ENCODE data around the gene CABLES1. TPM values are rescaled to one million over a fixed set of nuclear protein-coding genes. Genes with fewer than 3 reads are reported as not detected.
"Not testable (repeated sequence)": the region's sequence is repeated elsewhere in the genome, so short reads cannot be mapped to it uniquely, and the experiment has no call there.

The CABLES1 gene
- total RNA-seq, 1 experiment from 2014 or later = 11.8 TPM

DNA sequence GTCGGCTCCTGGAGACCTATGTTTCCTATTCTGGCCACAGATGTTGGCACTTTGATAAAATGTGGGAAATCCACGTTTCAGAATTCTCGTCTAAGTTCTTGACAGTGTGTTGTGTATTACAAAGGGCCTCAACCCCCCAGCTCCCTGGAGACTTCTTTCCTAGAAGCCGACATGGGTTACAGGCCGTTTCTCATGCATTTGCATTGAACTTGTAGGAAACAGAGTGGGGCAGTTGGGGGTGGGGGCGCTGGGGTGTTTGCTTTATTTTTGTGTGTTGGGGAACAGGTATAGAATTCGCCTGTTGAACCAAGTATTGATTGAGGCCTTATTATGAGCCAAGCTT is 104.0 kb downstream of the CABLES1 start:
- TF ChIP-seq EZH2 (IDR thresholded peaks at IDR 0.05; ENCODE audit: low read depth) = no peak
- Histone ChIP-seq H4K20me1 (ENCODE audit: insufficient read depth) (no peaks in the 10 kb centered on the region), H3K4me3 (no peak overlapping the region), H3K9me3 (ENCODE audit: insufficient read depth, low read depth) (no peaks in the 10 kb centered on the region), H3K27me3 (ENCODE audit: insufficient read depth, low read depth) (no peaks in the 10 kb centered on the region), H3K4me2 (no peak overlapping the region), H3K9me2 (ENCODE audit: insufficient read depth) (no peaks in the 10 kb centered on the region), H3K36me3 (ENCODE audit: low read depth) (no peaks in the 10 kb centered on the region), H3K79me2 (ENCODE audit: low read depth) (no peaks in the 10 kb centered on the region), H3K27ac (no peak overlapping the region), H2AFZ (no peak overlapping the region), H3K4me1 (replicated peaks; ENCODE audit: insufficient read depth) (no peaks in the 10 kb centered on the region), H3F3A (ENCODE audit: insufficient read depth, low read depth) (no peaks in the 10 kb centered on the region)
- CTCF ChIA-PET = interaction anchor here (0.7 kb wide), 1 partner anchor 172 kb away, joined by 7 read pairs; no protein-coding TSS in a partner anchor
- DNase-seq = no peak
- POLR2A ChIA-PET (ENCODE audit: unreplicated experiment) = no interaction called here
- no TSS peak for BruUV-seq (replicated peaks)
- intact Hi-C loops (cut with micrococcal nuclease; ENCODE audit: unreplicated experiment) = no loop called here

DNA sequence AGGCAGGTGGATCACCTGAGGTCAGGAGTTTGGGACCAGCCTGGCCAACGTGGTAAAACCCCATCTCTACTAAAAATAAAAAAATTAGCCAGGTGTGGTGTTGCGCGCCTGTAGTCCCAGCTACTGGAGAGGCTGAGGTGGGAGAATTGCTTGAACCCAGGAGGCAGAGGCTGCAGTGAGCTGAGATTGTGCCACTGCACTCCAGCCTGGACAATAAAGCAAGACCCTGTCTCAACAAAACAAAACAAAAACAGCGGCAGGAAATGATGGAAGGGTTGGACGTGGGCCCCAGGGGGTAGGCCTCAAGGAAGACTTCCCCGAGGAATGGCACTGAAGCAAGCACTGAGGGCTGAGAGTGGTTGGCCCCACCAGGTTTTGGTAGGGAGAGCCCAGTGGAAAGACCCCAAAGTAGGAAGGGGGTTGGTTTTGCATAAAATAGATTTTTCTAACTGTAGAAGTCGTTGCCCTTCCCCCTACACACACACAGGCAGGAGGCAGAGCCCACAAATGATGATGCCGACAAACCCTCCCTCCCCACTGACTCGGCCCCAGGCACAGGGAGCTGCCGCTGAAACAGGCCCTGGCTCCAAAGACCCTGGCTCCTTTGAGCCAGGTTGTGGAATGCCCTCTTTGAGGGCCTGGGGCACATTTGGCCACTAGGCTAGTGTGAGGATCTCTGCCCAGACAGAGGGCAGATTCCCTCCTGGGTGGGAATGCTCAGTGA is 104.8 kb downstream of the CABLES1 start:
- intact Hi-C loops (cut with micrococcal nuclease; ENCODE audit: unreplicated experiment) = no loop called here

DNA sequence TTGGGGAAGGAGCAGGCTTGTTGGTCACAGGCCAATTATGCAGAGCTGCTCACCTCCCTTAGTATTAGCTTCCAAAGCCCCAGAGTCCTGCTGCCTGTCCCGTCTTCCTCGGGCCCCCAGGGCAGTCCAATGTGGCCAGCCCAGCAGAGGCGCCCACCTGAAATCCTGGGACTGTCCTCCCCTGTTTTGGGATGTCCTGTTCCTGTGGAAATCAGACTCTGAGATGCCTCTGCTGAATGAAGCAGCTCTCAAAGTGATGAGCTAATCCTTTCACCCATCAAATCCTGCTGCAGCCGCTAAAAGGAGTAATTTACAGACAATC is 105.3 kb downstream of the CABLES1 start:
- no peaks in the 10 kb centered on the region for H3K9me2 ChIP-seq (ENCODE audit: insufficient read depth)
- TF ChIP-seq, protein P1, sequence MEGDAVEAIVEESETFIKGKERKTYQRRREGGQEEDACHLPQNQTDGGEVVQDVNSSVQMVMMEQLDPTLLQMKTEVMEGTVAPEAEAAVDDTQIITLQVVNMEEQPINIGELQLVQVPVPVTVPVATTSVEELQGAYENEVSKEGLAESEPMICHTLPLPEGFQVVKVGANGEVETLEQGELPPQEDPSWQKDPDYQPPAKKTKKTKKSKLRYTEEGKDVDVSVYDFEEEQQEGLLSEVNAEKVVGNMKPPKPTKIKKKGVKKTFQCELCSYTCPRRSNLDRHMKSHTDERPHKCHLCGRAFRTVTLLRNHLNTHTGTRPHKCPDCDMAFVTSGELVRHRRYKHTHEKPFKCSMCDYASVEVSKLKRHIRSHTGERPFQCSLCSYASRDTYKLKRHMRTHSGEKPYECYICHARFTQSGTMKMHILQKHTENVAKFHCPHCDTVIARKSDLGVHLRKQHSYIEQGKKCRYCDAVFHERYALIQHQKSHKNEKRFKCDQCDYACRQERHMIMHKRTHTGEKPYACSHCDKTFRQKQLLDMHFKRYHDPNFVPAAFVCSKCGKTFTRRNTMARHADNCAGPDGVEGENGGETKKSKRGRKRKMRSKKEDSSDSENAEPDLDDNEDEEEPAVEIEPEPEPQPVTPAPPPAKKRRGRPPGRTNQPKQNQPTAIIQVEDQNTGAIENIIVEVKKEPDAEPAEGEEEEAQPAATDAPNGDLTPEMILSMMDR (conservative IDR thresholded peaks at IDR 0.05) = no peak
- no peak for TF ChIP-seq EZH2 (IDR thresholded peaks at IDR 0.05; ENCODE audit: low read depth)
- no peak overlapping the region for H3K4me3 ChIP-seq
- BruUV-seq (replicated peaks) = no TSS peak
- H4K20me1 ChIP-seq (ENCODE audit: insufficient read depth) = no peaks in the 10 kb centered on the region
- intact Hi-C loops (cut with micrococcal nuclease; ENCODE audit: unreplicated experiment) = no loop called here
- H3K27me3 ChIP-seq (ENCODE audit: insufficient read depth, low read depth) = no peaks in the 10 kb centered on the region
- ChIA-PET CTCF (no interaction called here), POLR2A (ENCODE audit: unreplicated experiment) (no interaction called here)
- no peaks in the 10 kb centered on the region for H3K4me1 ChIP-seq (replicated peaks; ENCODE audit: insufficient read depth)
- no peak overlapping the region for H3K27ac ChIP-seq
- H3K4me2 ChIP-seq = no peak overlapping the region
- H3F3A ChIP-seq (ENCODE audit: insufficient read depth, low read depth) = no peaks in the 10 kb centered on the region
- DNase-seq = no peak
- H3K79me2 ChIP-seq (ENCODE audit: low read depth) = no peaks in the 10 kb centered on the region
- H3K9me3 ChIP-seq (ENCODE audit: insufficient read depth, low read depth) = no peaks in the 10 kb centered on the region
- no peak overlapping the region for H2AFZ ChIP-seq
- no peaks in the 10 kb centered on the region for H3K36me3 ChIP-seq (ENCODE audit: low read depth)

More for the DNA sequence above, 104.8 kb downstream of the CABLES1 start:
- no peak for DNase-seq
- no peaks in the 10 kb centered on the region for H3K4me1 ChIP-seq (replicated peaks; ENCODE audit: insufficient read depth)
- no peak overlapping the region for H2AFZ ChIP-seq
- no peaks in the 10 kb centered on the region for H3F3A ChIP-seq (ENCODE audit: insufficient read depth, low read depth)
- no peak for TF ChIP-seq EZH2 (IDR thresholded peaks at IDR 0.05; ENCODE audit: low read depth)
- TF ChIP-seq, protein P1 (conservative IDR thresholded peaks at IDR 0.05) = no peak
- H4K20me1 ChIP-seq (ENCODE audit: insufficient read depth) = no peaks in the 10 kb centered on the region
- no peaks in the 10 kb centered on the region for H3K9me3 ChIP-seq (ENCODE audit: insufficient read depth, low read depth)
- H3K9me2 ChIP-seq (ENCODE audit: insufficient read depth) = no peaks in the 10 kb centered on the region
- H3K4me3 ChIP-seq = no peak overlapping the region
- ChIA-PET POLR2A (ENCODE audit: unreplicated experiment) (no interaction called here), CTCF (interaction anchor here (0.7 kb wide), 1 partner anchor 171 kb away, joined by 7 read pairs; no protein-coding TSS in a partner anchor)
- H3K79me2 ChIP-seq (ENCODE audit: low read depth) = no peaks in the 10 kb centered on the region
- BruUV-seq (replicated peaks) = no TSS peak
- no peak overlapping the region for H3K4me2 ChIP-seq
- no peak overlapping the region for H3K27ac ChIP-seq
- no peaks in the 10 kb centered on the region for H3K36me3 ChIP-seq (ENCODE audit: low read depth)
- H3K27me3 ChIP-seq (ENCODE audit: insufficient read depth, low read depth) = no peaks in the 10 kb centered on the region

DNA sequence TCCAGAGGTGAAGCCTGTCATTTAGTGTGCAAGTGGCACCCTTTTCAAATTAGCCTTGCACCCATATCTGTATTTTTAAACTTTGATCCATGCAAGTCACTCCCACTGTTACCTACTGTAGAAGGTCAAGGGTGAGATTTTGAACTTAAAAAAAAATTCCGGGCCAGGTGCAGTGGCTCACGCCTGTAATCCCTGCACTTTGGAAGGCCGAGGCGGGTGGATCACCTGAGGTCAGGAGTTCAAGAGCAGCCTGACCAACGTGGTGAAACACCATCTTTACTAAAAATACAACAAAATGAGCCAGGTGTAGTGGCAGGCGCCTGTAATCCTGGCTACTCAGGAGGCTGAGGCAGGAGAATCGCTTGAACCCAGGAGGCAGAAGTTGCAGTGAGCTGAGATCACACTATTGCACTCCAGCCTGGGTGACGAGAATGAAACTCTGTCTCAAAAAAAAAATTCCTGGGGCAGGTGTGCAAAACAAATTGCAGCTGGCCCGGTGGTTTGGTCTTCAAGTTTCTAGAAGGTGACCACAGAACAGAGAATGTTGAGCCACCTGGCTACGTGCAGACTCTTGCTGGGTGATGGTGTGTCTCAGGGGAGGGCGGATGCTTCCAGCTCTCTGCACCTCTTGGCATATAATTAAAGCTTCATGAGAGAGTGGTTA is 106.7 kb downstream of the CABLES1 start:
- H3K9me3 ChIP-seq (ENCODE audit: insufficient read depth, low read depth); intact Hi-C loops (cut with micrococcal nuclease; ENCODE audit: unreplicated experiment); CTCF ChIA-PET; BruUV-seq (replicated peaks); H3K4me3 ChIP-seq; H2AFZ ChIP-seq; H3F3A ChIP-seq (ENCODE audit: insufficient read depth, low read depth); H4K20me1 ChIP-seq (ENCODE audit: insufficient read depth); H3K27me3 ChIP-seq (ENCODE audit: insufficient read depth, low read depth); DNase-seq; POLR2A ChIA-PET (ENCODE audit: unreplicated experiment); H3K27ac ChIP-seq; H3K4me1 ChIP-seq (replicated peaks; ENCODE audit: insufficient read depth); H3K4me2 ChIP-seq; H3K9me2 ChIP-seq (ENCODE audit: insufficient read depth); H3K36me3 ChIP-seq (ENCODE audit: low read depth); H3K79me2 ChIP-seq (ENCODE audit: low read depth): not testable (repeated sequence)
